Smooth muscle cell (in vitro differentiated cells): Measurements from ENCODE around the gene CDH23. TPM values are rescaled to one million over a fixed set of nuclear protein-coding genes. Genes with fewer than 3 reads are reported as not detected.

Experiments used
- DNase-seq: peaks from one replicate; lab custom pipeline; 2025; ENCODE audit not compliant: unreplicated experiment; lab: John Stamatoyannopoulos, UW
- H2AFZ ChIP-seq: fragments of 200-600 bp; sonication (generic); 2 replicates; pipeline ENCODE4 v1.6.0; 2016; ENCODE audit warnings: antibody characterized with exemption, low read depth, mild to moderate bottlenecking
- H3F3A ChIP-seq: fragments of 200-600 bp; sonication (generic); 2 replicates; pipeline ENCODE4 v1.6.0; 2017; ENCODE audit warnings: antibody characterized with exemption, low read depth
- H3K27ac ChIP-seq: fragments of 200-600 bp; sonication (generic); 2 replicates; pipeline ENCODE4 v1.5.1; 2016; ENCODE audit warnings: low read depth, mild to moderate bottlenecking
- H3K27me3 ChIP-seq: fragments of 200-600 bp; sonication (generic); 2 replicates; pipeline ENCODE4 v1.6.1; 2016; ENCODE audit warnings: low read depth, mild to moderate bottlenecking
- H3K36me3 ChIP-seq: fragments of 200-600 bp; sonication (generic); 2 replicates; pipeline ENCODE4 v1.5.1; 2016; ENCODE audit warnings: low read depth
- H3K4me1 ChIP-seq: fragments of 200-600 bp; sonication (generic); 2 replicates; pipeline ENCODE4 v1.5.1; 2016; ENCODE audit warnings: low read depth
- H3K4me2 ChIP-seq: fragments of 200-600 bp; sonication (generic); 2 replicates; pipeline ENCODE4 v1.6.0; 2016; ENCODE audit warnings: mild to moderate bottlenecking
- H3K4me3 ChIP-seq: fragments of 200-600 bp; sonication (generic); 2 replicates; pipeline ENCODE4 v1.5.1; 2016; ENCODE audit warnings: mild to moderate bottlenecking
- H3K79me2 ChIP-seq: fragments of 200-600 bp; sonication (generic); 2 replicates; pipeline ENCODE4 v1.6.0; 2016; ENCODE audit warnings: low read depth, mild to moderate bottlenecking
- H3K9ac ChIP-seq: fragments of 200-600 bp; sonication (generic); 2 replicates; pipeline ENCODE4 v1.6.0; 2016; ENCODE audit warnings: low read depth
- H3K9me3 ChIP-seq: fragments of 200-600 bp; sonication (generic); replicated peaks from 2 replicates; pipeline ENCODE4 v1.5.1; 2016; ENCODE audit warnings: low read depth
- H4K20me1 ChIP-seq: fragments of 200-600 bp; sonication (generic); 2 replicates; pipeline ENCODE4 v1.6.0; 2016; ENCODE audit warnings: low read depth
- WGBS: methylation state at CpG from one replicate; pipeline ENCODE4 v1.1.7; 2016; ENCODE audit warnings: low lambda C conversion rate; 5-methylcytosine and 5-hydroxymethylcytosine counted together
- polyA plus RNA-seq: library from polyadenylated mRNA; unstranded; fragments of >200 nt; fragmentation: Nextera tagmentation; extraction: Ambion mirVana; gene quantifications from 2 replicates; pipeline ENCODE4 v1.2.1, GENCODE V29; 2016
- total RNA-seq: library from RNA; depleted of rRNA; stranded (reverse); fragments of >200 nt; gene quantifications from 2 replicates; pipeline ENCODE4 v1.2.3, GENCODE V29; 2014
- TF ChIP-seq, protein P1 (sequence below): fragments of 200-600 bp; sonication (generic); IDR thresholded peaks from 2 replicates; pipeline ENCODE4 v1.5.1; 2017; ENCODE audit warnings: borderline replicate concordance, mild to moderate bottlenecking, antibody characterized with exemption; ENCODE audit not compliant: insufficient read depth, poor library complexity, severe bottlenecking

Gene CDH23
- total and polyA plus RNA-seq, 2 experiments from 2014 or later = 0.99 to 2.5 TPM

DNA sequence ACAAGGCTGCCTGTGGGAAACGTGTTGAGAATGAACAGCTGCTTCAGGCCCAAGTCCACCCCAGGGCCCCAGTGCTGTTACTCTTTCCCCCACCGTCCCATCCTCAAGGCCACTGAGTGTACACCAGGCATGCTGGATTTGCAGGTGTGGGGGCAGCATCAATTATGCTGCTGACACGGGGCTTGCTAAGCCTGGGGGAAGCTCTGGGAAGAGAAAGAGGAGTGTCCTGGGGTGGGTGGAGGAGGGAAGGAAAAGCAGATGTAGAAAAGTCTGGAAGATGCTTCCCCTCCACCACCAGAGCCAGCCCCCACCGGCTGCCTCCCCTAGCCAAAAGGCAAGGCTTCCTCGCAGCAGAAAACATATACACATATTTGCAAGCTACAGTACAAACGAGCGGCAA is 153.9 kb downstream of the CDH23 start:
- DNase-seq = no peak
- Histone ChIP-seq H4K20me1 (no peaks in the 10 kb centered on the region), H3K9ac (no peak overlapping the region), H2AFZ (no peak overlapping the region), H3K9me3 (no peaks in the 10 kb centered on the region), H3K4me3 (no peak overlapping the region), H3K4me2 (no peak overlapping the region), H3F3A (no peaks in the 10 kb centered on the region), H3K27me3 (peaks cover 16% of the 10 kb centered on the region), H3K4me1 (peaks cover 8% of the 10 kb centered on the region), H3K36me3 (no peaks in the 10 kb centered on the region), H3K27ac (no peak overlapping the region), H3K79me2 (no peaks in the 10 kb centered on the region)
- TF ChIP-seq, protein P1, sequence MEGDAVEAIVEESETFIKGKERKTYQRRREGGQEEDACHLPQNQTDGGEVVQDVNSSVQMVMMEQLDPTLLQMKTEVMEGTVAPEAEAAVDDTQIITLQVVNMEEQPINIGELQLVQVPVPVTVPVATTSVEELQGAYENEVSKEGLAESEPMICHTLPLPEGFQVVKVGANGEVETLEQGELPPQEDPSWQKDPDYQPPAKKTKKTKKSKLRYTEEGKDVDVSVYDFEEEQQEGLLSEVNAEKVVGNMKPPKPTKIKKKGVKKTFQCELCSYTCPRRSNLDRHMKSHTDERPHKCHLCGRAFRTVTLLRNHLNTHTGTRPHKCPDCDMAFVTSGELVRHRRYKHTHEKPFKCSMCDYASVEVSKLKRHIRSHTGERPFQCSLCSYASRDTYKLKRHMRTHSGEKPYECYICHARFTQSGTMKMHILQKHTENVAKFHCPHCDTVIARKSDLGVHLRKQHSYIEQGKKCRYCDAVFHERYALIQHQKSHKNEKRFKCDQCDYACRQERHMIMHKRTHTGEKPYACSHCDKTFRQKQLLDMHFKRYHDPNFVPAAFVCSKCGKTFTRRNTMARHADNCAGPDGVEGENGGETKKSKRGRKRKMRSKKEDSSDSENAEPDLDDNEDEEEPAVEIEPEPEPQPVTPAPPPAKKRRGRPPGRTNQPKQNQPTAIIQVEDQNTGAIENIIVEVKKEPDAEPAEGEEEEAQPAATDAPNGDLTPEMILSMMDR = no peak
- 76% methylated on average over 7 of the region's 7 CpGs for WGBS

DNA sequence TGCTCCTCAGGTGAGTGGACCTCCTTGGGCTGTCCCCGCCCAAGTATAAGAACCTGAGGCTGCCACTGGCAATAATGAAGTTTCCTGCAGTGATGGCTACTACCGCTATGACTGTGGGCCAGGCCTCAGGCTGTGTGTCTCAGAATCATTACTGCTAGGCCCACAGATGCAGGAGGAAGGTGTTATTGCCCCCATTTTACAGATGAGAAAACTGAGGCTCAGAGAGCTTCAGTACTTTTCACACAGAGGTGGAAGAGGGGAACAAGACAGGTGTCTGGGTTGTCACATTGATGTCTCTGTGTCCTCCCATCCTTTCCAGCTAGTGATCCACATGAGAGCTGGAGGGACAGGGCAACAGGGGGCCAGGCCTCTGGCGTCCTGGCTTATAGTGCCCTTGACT is 155.2 kb downstream of the CDH23 start:
- no peak for DNase-seq
- H3K9ac ChIP-seq = no peak overlapping the region
- H3K4me1 ChIP-seq = peaks cover 8% of the 10 kb centered on the region
- no peaks in the 10 kb centered on the region for H3K79me2 ChIP-seq
- H3F3A ChIP-seq = no peaks in the 10 kb centered on the region
- no peaks in the 10 kb centered on the region for H4K20me1 ChIP-seq
- H3K4me2 ChIP-seq = no peak overlapping the region
- H3K36me3 ChIP-seq = no peaks in the 10 kb centered on the region
- H2AFZ ChIP-seq = no peak overlapping the region
- peaks cover 20% of the 10 kb centered on the region for H3K27me3 ChIP-seq
- H3K27ac ChIP-seq = no peak overlapping the region
- TF ChIP-seq, protein P1 = no peak
- no peaks in the 10 kb centered on the region for H3K9me3 ChIP-seq
- H3K4me3 ChIP-seq = no peak overlapping the region
- WGBS = 88% methylated on average over 3 of the region's 3 CpGs

DNA sequence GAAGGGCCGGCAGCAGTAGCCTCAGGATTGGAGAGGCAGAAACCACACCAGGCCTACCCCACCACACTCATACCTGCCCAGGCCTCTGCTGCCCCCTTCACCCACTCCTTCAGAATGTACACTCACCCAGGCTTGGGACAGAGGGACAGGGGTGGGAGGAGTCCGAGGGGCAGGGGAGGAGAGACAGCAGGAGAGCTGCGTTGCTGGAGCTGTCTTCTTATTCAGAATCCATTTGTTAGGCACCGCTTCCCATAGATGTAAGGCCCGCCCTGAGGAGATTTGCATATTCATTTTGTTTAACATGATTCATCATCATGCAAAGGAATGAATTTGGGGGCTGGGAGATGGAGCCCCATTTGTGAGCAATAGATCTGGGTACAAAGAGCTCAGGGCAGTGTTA is 156.7 kb downstream of the CDH23 start:
- H3K9me3 ChIP-seq = no peaks in the 10 kb centered on the region
- TF ChIP-seq, protein P1 = no peak
- no peaks in the 10 kb centered on the region for H3K4me1 ChIP-seq
- peaks cover 29% of the 10 kb centered on the region for H3K27me3 ChIP-seq
- H3K36me3 ChIP-seq = no peaks in the 10 kb centered on the region
- WGBS = 35% methylated on average over 5 of the region's 5 CpGs
- H3K9ac ChIP-seq = no peak overlapping the region
- no peak overlapping the region for H3K27ac ChIP-seq
- H3K4me3 ChIP-seq = no peak overlapping the region
- H4K20me1 ChIP-seq = no peaks in the 10 kb centered on the region
- no peak for DNase-seq
- H3K4me2 ChIP-seq = no peak overlapping the region
- no peaks in the 10 kb centered on the region for H3K79me2 ChIP-seq
- no peaks in the 10 kb centered on the region for H3F3A ChIP-seq
- no peak overlapping the region for H2AFZ ChIP-seq

DNA sequence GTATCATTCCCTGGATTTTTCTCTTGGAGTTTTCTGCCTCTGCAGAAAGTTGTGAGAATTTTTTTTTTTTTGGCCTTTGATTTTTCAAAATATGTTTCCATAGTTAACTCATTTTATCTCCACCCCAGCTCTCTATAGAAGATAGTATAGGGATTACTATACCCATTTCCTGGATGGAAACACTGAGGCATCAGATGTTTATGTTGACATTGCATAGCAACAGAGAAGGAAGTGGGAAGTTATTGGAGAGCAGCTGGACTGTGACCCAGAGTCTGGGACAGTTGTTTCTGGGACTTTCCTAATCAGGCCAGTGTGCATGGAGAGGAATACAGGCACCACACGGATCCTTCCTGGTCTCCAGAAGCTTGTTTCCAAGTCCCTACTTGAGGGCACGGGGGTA is 158.0 kb downstream of the CDH23 start:
- no peak overlapping the region for H3K27ac ChIP-seq
- TF ChIP-seq, protein P1 = no peak
- H3K9me3 ChIP-seq = no peaks in the 10 kb centered on the region
- H3K27me3 ChIP-seq = peaks cover 42% of the 10 kb centered on the region
- H2AFZ ChIP-seq = no peak overlapping the region
- H3F3A ChIP-seq = no peaks in the 10 kb centered on the region
- no peak overlapping the region for H3K4me3 ChIP-seq
- H3K79me2 ChIP-seq = no peaks in the 10 kb centered on the region
- H3K4me1 ChIP-seq = no peaks in the 10 kb centered on the region
- no peaks in the 10 kb centered on the region for H4K20me1 ChIP-seq
- no peak overlapping the region for H3K9ac ChIP-seq
- 80% methylated on average over 2 of the region's 2 CpGs for WGBS
- DNase-seq = no peak
- H3K4me2 ChIP-seq = no peak overlapping the region
- no peaks in the 10 kb centered on the region for H3K36me3 ChIP-seq
